NCI-H748 (cell line): ENCODE measurements around the gene BMPR1B.
"Not testable (repeated sequence)": the region's sequence is repeated elsewhere in the genome, so short reads cannot be mapped to it uniquely, and the experiment has no call there.

ENCODE experiments used
- DNase-seq: peaks from one replicate; lab custom pipeline; 2025; ENCODE audit not compliant: unreplicated experiment; lab: John Stamatoyannopoulos, UW

BMPR1B gene

DNA sequence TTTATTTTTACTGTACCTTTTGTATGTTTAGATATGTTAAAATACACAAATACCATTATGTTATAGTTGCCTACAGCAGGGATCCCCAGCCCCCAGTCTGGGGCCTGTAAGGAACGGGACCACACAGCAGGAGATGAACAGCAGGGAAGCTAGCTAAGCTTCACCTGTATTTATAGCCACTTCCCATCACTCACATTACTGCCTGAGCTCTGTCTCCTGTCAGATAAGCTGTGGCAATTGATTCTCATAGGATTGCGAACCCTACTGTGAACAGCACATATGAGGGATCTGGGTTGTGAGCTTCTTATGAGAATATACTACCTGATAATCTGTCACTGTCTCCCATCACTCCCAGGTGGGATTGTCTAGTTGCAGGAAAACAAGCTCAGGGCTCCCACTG, 73.9 kb downstream of the BMPR1B start:
- no peak for DNase-seq

DNA sequence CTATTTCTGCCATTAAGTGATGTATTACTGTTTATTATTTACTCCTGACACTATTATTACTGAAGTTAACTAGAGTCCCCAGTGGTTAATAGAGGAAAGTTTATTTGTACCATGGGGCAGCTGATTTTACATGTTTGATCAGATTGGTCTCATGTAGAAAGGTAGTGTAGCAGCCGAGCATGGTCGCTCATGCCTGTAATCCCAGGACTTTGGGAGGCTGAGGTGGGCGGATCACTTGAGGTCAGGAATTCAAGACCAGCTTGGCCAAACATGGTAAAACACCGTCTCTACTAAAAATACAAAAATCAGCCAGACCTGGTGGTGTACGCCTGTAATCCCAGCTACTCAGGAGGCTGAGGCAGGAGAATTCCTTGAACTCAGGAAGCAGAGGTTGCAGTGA, 74.6 kb downstream of the BMPR1B start:
- not testable (repeated sequence) for DNase-seq

DNA sequence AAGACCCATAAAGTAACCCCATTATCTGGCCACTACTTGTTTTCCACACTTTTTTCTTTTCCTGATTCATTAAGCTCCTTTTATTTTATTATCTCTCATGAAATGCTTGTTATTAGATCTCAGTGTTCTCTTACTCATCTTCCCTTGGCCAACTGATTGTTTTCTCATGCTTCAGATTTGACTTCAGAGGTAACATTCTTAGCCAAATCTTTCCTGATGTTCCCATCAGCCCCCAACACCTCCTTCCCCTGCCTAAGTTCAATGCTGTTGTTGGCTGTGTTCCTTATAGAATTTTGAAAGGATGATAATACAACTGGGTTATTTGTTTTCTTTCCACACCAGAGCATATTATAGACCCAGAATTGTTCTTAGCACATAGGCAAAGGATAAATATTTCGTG, 75.6 kb downstream of the BMPR1B start:
- no peak for DNase-seq

DNA sequence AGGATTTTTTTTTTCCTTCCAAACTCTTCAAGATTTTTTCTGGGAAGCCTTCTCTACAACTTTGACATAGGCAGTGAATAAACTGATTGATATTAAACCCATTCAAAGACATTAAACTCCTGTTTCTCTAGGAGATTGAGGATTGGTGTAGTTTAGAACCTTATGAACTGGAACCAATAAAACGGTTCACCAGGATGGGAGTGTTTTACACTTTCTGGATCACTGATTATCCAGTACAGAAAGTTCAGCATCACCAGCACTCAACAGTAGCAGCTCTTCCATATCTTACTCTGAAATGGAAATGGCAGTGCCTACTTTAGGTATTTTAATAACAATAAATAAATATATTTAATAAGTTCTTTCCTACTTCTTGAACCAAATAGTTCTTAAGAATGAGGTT, 76.7 kb downstream of the BMPR1B start:
- no peak for DNase-seq

DNA sequence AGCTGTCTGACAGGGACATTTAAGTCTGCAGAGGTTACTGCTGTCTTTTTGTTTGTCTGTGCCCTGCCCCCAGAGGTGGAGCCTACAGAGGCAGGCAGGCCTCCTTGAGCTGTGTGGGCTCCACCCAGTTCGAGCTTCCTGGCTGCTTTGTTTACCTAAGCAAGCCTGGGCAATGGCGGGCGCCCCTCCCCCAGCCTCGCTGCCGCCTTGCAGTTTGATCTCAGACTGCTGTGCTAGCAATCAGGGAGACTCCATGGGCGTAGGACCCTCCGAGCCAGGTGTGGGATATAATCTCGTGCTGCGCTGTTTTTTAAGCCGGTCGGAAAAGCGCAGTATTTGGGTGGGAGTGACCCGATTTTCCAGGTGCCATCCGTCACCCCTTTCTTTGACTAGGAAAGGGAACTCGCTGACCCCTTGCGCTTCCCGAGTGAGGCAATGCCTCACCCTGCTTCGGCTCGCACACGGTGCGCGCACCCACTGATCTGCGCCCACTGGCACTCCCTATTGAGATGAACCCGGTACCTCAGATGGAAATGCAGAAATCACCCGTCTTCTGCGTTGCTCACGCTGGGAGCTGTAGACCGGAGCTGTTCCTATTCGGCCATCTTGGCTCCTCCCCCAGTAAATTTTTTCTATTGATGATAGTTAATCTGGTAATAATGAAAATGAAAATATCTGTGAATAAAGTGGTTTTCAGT, 83.6 kb downstream of the BMPR1B start:
- DNase-seq = peak; percentile 42

DNA sequence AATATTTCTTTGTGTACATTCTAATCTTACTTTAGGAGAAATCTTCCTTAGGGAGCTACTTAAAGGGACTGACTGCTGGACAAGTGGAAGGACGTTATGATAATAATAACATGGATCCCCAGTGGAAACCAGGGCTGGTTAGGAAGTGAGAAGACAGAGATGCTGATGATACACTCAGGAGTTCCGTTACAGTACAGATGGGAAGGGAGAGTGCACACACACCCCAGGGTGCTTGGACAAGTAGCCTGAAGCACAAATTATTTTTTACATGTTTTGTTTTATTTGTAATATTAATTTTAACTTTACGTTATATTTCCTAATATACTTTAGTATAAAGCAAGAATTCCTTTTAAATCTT, 84.1 kb downstream of the BMPR1B start:
- peak; percentile 43 for DNase-seq

DNA sequence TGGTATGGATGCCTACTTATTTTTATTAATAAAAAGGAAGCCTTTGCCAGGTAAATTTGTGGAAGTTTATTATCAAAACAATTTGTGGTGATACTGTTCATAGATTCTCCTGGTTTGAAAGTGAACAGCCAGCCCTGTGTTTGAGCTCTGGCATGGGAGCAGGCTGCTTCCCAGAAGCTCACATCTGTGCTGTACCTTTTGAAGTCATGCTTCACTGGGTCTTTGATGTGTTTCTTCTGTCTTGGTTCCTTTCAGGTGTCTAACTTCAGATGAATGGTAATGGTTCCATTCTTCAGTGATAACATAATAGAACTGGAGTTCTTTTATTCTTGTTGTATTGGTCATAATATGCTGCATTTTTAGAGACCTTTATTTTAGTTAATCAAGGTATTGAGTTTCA, 85.5 kb downstream of the BMPR1B start:
- DNase-seq = no peak

DNA sequence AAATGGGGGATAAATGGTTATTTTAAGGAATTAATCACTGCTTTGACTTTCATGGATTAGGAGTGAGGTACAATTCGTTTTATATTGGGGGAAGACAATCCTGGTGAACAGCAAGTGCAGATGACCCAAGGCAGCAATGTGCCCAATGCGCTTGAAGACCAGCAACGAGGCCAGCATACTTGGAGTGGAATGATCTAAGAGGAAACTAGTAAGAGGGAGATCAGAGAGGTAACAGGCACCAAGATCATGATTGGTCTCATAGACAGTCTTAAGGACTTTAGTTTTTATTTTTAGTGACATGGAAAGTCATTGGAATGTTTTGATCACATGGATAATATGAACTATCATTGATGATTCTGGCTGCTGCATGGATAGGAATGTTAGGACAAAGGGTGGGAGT, 90.6 kb downstream of the BMPR1B start:
- DNase-seq = no peak

DNA sequence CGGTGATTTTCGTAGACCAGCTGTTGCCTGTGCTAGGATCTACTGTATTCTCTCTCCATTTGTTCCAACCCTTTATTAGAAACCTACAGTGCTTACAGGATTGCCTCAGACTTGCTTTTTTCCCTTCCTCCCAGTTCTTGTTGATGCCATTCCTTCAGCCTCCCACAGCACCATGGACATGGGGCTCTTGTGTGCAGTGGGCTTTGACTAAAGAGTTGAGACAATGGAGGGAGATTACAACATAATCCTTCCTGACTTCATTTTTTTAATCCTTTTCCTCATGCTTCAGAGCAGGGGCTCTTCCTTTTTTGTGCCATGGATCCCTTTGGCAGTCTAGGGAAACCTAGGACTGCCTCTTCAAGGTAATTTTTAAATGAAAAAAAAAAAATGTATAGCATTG, 92.1 kb downstream of the BMPR1B start:
- DNase-seq = no peak

DNA sequence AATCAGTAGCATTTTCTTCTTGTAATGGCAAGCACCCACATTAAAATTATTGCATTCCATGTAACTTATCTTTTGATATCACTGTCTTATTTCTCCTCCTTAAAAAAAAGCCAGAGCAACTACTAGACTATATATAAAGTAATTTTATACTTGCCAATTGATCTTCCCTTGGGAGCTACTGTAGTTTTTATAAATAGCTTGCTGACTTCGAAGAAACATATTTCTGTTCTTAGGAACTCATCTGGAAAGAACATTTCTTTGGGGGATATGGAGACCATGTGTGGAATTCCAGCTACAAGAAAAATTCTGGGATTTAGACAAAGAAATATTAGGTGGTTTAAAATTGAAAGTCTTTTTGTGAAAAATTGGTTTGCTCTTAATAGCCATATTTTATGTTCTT, 94.9 kb downstream of the BMPR1B start:
- DNase-seq = no peak

DNA sequence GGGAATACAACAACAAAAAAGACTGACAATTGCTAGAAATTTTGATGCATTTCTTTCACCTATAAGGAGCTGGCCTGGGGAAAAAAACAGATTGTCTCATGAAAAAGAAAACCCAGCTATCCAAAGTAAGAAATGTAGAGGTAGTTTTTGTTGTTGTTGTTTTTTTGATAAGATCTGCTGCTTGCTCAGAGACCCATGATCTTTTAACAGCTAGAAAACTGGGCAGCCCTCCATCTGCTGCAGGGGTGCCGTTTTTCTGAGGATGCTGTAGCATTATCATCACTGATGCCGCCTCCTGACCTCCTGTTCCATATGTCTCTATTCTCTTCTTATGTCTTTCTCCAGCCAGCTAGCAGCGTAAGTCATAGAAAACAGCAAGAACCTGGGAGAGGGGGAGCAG, 98.3 kb downstream of the BMPR1B start:
- DNase-seq = no peak

DNA sequence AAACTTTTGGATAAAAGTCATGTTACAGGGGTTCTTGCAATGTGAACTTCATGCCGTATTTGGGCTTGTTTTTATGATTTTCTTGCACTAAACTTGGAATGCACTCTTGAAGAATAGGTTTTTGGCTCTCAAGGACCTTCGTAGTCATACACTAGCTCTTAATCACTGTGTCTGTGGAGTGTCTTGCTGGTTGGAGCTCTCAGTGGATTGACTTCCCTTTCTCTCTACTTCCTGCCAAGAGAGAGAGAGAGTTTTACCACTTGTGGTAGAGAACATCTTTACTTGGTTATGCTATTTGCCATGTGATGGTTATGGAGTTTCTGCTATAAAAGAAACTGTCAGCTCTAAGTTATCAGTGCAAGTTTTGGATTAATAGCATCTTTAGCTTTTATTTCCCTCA, 112.4 kb downstream of the BMPR1B start:
- DNase-seq = no peak

DNA sequence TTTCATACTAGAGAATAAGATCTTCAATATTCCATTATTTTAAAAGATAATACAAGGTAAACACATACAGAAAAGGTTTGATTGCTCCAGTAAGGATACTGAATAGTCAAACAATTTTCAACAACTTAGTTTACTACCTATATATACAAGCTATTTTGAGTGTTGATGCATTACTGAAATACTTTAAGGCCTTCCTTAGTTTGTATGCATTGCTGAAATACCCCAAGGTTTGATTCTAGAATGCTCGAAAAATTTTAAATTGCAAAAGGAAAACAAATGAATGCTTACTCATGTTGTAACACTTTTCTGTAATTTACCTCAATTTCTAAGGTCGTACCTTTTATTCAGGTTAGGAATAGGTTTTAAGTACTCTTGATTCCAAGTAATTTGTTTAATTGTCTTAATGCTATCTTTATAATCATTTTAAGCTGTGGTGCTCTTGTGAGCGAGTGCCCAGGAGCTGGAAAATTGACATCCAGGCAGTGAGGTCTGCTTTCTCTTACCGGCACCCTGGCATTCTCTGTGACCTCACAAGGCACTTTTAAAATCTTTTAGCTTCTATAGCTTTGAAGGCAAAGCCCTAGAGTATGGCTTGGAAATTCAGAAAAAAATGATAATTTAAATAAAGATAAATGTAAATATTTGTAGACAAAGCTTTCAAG, 114.0 kb downstream of the BMPR1B start:
- no peak for DNase-seq

DNA sequence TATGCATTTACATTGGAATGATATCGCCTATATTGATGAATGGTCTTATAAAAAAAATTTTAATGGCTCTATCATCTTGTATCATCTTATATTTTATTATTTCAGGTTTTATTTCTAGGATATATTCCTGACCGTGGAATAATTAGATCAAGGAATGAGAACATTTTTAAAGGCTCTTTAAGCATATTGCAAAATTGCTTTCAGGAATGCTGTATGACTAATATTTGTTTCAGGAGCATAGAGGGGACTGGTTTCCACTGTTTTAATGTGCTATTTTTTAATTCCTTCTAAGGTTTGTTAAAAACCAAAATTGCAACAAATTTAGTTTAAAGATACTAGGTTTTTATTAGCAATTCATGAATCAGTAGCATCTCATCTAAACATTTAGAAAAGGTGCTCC, 120.2 kb downstream of the BMPR1B start:
- no peak for DNase-seq

DNA sequence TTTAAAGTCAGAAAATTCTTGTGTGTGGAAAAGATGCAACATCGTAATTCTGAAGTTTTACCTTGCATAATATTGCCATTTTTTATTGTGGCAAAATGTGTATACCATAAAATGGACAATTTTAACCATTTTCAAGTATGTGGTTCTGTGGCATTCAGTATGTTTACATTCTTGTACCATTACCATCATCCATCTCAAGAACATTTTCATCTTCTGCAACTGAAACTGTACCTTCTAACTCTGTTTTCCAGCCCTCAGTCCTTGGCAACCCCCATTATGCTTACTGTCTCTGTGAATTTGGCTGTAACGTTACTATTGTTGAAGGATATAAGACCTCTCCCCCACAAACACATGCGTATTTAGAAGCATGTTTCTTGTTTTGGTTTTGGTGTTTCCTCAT, 123.2 kb downstream of the BMPR1B start:
- no peak for DNase-seq

DNA sequence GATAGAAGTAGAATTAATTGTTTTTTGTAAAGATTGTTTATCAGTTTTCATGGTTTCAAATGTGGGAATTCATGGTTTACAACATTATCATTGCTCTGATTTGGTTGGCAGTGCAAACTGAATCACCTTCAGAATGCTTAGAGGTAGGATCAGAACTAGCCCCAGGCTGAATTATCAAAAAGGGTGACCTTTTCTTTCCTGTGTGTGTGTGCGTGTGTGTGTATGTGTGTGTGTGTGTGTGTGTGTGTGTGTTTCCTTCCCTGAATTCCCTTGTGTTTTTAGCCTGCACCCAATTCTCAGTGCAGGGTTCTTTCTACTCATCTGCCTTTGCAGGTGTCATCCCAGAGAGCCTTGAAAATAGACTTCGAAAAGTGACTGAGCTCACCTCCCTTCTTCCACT, 125.0 kb downstream of the BMPR1B start:
- no peak for DNase-seq

DNA sequence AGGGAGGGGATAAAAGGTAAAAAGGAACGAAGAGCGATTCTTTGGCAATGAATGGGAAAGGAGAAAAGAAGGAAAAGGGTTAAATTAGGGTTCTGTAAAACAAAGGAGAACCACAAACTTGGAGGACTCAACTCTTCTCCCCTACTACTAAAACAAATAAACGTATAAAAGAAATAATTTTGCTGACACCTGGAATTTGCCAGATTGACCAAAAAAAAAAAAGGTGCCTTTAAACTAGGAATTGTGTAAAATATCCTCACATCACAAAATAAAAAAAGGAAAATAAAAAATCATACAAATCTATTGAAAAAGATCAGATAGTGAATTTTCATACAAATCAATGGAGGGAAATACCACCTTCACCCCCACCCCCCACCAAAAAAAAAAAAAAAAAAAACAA, 129.3 kb downstream of the BMPR1B start:
- DNase-seq = no peak

DNA sequence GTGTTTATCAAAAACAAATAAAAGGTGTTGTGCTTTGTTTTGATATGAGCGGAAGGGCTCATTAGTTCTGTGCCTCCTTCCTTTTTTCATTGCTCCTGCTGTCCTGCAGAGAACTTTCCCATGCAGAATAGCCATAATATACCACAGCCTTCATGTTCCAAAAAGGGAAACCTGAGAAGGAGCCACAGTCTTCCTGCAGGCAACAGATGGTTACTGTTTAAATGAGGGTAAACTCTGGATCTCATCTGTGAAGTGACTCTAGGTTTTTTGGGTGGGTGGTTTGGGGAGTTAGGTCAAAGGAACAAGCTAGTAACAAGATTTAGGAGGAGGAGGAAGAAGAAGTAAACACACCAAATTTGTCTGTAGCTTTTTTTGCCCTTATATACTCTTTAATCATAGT, 131.8 kb downstream of the BMPR1B start:
- no peak for DNase-seq

DNA sequence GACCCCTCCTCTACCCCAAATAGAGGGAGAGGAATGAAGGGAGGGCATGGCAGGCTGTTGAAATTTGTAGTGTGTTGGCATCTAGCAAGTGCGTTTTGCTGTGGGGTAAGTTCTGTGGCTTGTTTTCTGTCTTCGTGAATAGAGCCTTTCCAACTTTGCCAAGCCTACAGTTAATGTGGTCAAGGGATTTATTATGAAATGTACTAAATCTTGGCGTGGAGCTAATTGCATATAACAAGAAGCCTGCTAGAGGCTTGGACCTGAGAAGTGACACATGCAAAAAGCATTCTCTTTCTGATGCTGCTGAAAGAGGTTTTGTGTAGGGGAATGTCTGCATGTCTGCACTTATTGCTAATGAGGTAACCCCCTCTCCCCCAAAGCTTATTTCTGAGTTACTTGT, 132.2 kb downstream of the BMPR1B start:
- DNase-seq = no peak

DNA sequence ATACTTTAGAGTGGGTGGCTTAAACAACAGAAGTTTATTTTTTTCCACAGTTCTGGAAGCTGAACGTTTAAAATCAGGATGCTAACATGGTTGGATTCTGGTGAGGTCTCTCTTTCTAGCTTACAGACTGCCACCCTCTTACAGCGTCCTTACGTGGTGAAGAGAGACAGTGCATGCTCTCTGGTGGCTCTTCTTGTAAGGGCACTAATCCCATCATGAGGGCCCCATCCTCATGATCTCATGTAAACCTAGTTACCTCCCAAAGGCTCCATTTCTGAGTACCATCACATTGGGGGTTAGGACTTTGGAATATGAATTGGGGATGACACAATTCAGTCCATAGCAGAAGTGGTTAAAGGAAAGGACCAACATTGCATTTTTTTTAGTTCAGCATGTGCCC, 132.8 kb downstream of the BMPR1B start:
- DNase-seq = no peak

DNA sequence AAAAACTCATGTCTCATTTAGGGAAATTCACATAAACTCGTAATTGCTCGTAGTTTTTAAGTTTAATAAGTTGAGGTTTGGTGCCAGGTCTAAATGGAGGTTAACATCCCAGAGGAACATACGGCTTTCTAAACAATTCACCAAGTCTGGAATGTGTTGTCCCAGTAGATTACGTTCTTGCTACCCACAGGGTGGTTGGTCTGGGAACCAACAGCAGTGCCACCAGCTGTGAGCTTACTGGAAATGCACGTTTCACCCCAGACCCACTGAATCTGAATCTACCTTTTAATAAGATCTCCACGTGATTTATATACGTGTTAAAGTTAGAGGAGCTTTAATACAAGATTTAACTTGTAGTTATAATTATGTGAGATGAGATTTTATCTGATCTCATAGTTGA, 134.3 kb downstream of the BMPR1B start:
- no peak for DNase-seq

DNA sequence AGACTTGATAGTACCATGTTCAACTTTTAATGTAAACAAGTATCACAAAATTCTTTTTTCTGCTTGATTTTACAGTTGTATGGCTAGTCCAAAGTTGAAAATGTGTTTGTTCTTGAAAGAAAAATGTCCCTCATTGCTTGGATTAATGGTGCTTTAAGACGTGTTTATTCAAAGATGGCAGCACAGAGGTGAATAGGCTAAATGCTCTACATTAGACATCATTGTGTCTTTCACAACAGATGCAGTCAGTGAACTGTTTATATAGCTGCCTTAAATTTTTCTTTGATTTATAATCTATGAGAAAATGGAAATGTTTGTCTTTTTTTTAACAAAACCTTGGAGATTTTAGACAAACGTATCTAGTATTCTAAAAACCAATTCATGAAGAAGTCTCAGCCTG, 137.3 kb downstream of the BMPR1B start:
- no peak for DNase-seq

DNA sequence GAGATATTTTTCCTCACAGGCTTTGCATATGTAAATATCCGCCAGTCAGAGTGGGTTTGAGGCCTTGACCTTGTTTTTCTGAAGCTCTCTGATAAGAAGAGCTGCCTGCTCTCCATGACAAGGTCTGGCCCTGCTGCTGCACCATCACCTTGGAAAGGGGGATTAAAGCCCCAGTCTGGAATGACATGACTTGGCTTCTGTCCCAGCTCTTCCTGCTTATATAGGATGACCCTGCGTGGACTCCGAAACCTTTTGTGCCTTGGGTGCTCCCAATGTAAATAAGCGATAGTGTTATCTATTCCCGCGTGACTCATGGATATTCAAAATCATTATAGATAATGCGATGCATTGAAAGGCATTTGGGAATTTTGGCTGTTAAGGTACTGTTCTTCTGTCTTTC, 139.3 kb downstream of the BMPR1B start:
- DNase-seq = peak; percentile 14
